ENCODE measurements around the gene NAA16.

Gene NAA16

GRCh38 chr13:41313117-41313516 lies 2.0 kb downstream of the NAA16 start:
- no peak for TF ChIP-seq CTCF (IDR thresholded peaks at IDR 0.05; ENCODE audit: low read depth, low read length, missing control alignments)
- no peak for DNase-seq (ENCODE audit: low read depth)
- peak overlapping the region; percentile 95; the same call in 1 of the 2 replicates for H3K4me3 ChIP-seq (ENCODE audit: low read depth, low read length)

- no peak overlapping the region; the same call in 1 of the 2 replicates for H3K4me3 ChIP-seq (ENCODE audit: low read depth, low read length)
- DNase-seq (ENCODE audit: low read depth): no peak
- TF ChIP-seq CTCF (IDR thresholded peaks at IDR 0.05; ENCODE audit: low read depth, low read length, missing control alignments): no peak
Observed at GRCh38 chr13:41313659-41314197, 2.7 kb downstream of the NAA16 start.

GRCh38 chr13:41315443-41316047 lies 4.5 kb downstream of the NAA16 start:
- TF ChIP-seq CTCF (IDR thresholded peaks at IDR 0.05; ENCODE audit: low read depth, low read length, missing control alignments): no peak

GRCh38 chr13:41317243-41317642 lies 6.2 kb downstream of the NAA16 start:
- DNase-seq (ENCODE audit: low read depth): no peak
- no peak for TF ChIP-seq CTCF (IDR thresholded peaks at IDR 0.05; ENCODE audit: low read depth, low read length, missing control alignments)
- no peak overlapping the region for H3K4me3 ChIP-seq (ENCODE audit: low read depth, low read length)

More at GRCh38 chr13:41315443-41316047, 4.5 kb downstream of the NAA16 start:
- no peak for DNase-seq (ENCODE audit: low read depth)
- no peak overlapping the region for H3K4me3 ChIP-seq (ENCODE audit: low read depth, low read length)

- DNase-seq (ENCODE audit: low read depth): no peak
- TF ChIP-seq CTCF (IDR thresholded peaks at IDR 0.05; ENCODE audit: low read depth, low read length, missing control alignments): no peak
- no peak overlapping the region for H3K4me3 ChIP-seq (ENCODE audit: low read depth, low read length)
Observed at GRCh38 chr13:41325752-41326151, 14.7 kb downstream of the NAA16 start.

GRCh38 chr13:41326661-41327060 lies 15.6 kb downstream of the NAA16 start:
- DNase-seq (ENCODE audit: low read depth): no peak
- no peak overlapping the region for H3K4me3 ChIP-seq (ENCODE audit: low read depth, low read length)
- no peak for TF ChIP-seq CTCF (IDR thresholded peaks at IDR 0.05; ENCODE audit: low read depth, low read length, missing control alignments)

Measured in GM12864 (cell line).